Subcutaneous adipose tissue (tissue), 4 donors: ENCODE results near the gene INPP5A. TPM values are rescaled to one million over a fixed set of nuclear protein-coding genes. Genes with fewer than 3 reads are reported as not detected.

Experiments
- CTCF ChIP-seq: fragments of 450-650 bp; IDR thresholded peaks from one replicate; pipeline ENCODE4 v1.5.1; 2016; ENCODE audit warnings: low read depth, mild to moderate bottlenecking, control low read depth, antibody characterized with exemption, moderate library complexity
- total RNA-seq, 4 donors: library from RNA; depleted of rRNA; stranded (reverse); fragments of >200 nt; gene quantifications; one replicate each; pipeline ENCODE4 v1.1.0, GENCODE V29; 2016

INPP5A gene
- total RNA-seq, 4 donors from 2014 or later, result 23.1 to 34.1 (median 31.6) TPM

GRCh38 chr10:132675031-132675740, 137.6 kb downstream of the INPP5A start:
- TF ChIP-seq CTCF, result no peak

DNA sequence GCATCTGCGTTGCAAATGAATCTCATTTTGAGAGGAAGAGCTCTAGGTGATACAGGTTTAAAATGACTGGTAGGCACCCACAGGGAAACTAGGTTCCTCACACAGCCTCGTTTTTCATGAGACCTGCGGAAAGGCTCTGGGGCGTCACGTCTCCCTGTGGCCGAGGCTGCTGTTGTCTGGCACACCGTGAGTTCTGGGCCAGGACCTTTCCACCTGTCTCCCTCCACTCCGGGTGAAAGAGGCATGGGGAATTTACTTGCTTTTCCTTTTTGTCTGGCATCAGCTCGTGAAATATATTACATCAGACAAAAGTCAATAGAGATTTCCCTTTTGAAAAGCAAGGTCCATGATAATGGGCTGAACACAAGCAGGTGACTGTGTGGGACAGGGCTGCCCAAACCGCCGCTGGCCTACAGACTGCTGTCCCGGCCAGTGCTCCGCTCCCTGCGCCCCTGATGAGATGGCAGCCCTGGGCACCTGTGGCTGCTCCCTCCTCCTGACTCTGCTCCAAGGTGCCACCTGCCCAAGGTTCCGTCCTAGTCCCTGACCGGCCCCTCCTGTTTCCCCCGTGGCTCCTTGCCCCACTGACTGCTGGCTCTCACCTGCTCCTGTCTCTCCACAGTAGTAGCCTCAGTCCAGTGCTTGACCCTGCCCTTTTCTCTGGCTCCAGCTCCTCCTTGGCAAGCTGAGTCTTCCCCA, 138.8 kb downstream of the INPP5A start:
- TF ChIP-seq CTCF, result no peak

GRCh38 chr10:132677096-132677472, 139.5 kb downstream of the INPP5A start:
- no peak for TF ChIP-seq CTCF

GRCh38 chr10:132677473-132678227, 140.1 kb downstream of the INPP5A start:
- no peak for TF ChIP-seq CTCF

- TF ChIP-seq CTCF, result no peak
These were observed 141.0 kb downstream of the INPP5A start for GRCh38 chr10:132678436-132679216.

- no peak for TF ChIP-seq CTCF
These were observed 141.6 kb downstream of the INPP5A start for GRCh38 chr10:132679217-132679595.
